OCI-LY1 (cell line): ENCODE results near the gene KRT4.

ENCODE experiments used
- CTCF ChIP-seq: fragments of 200-600 bp; sonication (generic), shearing (Covaris generic); IDR thresholded peaks from 2 replicates; pipeline ENCODE4 v1.5.1; 2017; ENCODE audit warnings: mild to moderate bottlenecking, antibody characterized with exemption, low read length, moderate library complexity, mixed read lengths
- EZH2 ChIP-seq: fragments of 200-600 bp; sonication (generic), shearing (Covaris generic); IDR thresholded peaks from 2 replicates; pipeline ENCODE4 v1.8.0; 2017; ENCODE audit warnings: borderline replicate concordance, mixed run types, mild to moderate bottlenecking, antibody characterized with exemption, low read length, moderate library complexity, mixed read lengths

- TF ChIP-seq CTCF (no peak), EZH2 (no peak)
Observed at GRCh38 chr12:52860102-52860823, 46.3 kb upstream of the KRT4 start.
